Hepatocyte (in vitro differentiated cells): ENCODE results near the gene ZNF177.

ENCODE experiments used
- EZH2phosphoT487 ChIP-seq: fragments of 200-600 bp; sonication (generic); IDR thresholded peaks from one replicate; pipeline ENCODE4 v1.6.1; 2018; ENCODE audit warnings: antibody characterized with exemption, mild to moderate bottlenecking, low read depth, moderate library complexity; ENCODE audit not compliant: unreplicated experiment, severe bottlenecking
- TF ChIP-seq, protein P1 (sequence below): fragments of 200-600 bp; sonication (generic); IDR thresholded peaks from 2 replicates; pipeline ENCODE4 v1.5.1; 2016; ENCODE audit warnings: antibody characterized with exemption, mild to moderate bottlenecking; ENCODE audit not compliant: poor library complexity

DNA sequence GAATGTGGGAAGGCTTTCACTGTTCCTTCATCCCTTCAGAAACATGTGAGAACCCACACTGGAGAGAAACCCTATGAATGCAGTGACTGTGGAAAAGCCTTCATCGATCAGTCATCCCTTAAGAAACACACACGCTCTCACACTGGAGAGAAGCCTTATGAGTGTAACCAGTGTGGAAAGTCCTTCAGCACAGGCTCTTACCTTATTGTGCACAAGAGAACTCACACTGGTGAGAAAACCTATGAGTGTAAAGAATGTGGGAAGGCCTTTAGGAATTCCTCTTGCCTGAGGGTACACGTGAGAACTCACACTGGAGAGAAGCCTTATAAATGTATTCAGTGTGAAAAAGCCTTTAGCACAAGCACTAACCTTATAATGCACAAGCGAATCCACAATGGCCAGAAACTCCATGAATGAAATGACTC, 18.6 kb downstream of the ZNF177 start:
- TF ChIP-seq, protein P1, sequence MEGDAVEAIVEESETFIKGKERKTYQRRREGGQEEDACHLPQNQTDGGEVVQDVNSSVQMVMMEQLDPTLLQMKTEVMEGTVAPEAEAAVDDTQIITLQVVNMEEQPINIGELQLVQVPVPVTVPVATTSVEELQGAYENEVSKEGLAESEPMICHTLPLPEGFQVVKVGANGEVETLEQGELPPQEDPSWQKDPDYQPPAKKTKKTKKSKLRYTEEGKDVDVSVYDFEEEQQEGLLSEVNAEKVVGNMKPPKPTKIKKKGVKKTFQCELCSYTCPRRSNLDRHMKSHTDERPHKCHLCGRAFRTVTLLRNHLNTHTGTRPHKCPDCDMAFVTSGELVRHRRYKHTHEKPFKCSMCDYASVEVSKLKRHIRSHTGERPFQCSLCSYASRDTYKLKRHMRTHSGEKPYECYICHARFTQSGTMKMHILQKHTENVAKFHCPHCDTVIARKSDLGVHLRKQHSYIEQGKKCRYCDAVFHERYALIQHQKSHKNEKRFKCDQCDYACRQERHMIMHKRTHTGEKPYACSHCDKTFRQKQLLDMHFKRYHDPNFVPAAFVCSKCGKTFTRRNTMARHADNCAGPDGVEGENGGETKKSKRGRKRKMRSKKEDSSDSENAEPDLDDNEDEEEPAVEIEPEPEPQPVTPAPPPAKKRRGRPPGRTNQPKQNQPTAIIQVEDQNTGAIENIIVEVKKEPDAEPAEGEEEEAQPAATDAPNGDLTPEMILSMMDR, result no peak
- no peak for TF ChIP-seq EZH2phosphoT487
